NCI-H2029 (cell line): ENCODE measurements around the gene AGBL4.

Source experiments
- DNase-seq: peaks from one replicate; lab custom pipeline; 2025; lab: John Stamatoyannopoulos, UW

AGBL4 gene

GRCh38 chr1:48943826-48944225 is 1079.9 kb downstream of the AGBL4 start:
- DNase-seq: no peak

GRCh38 chr1:48943393-48943792 is 1080.4 kb downstream of the AGBL4 start:
- no peak for DNase-seq

GRCh38 chr1:48940962-48941732 is 1082.6 kb downstream of the AGBL4 start:
- no peak for DNase-seq

GRCh38 chr1:48940354-48940753 is 1083.4 kb downstream of the AGBL4 start:
- no peak for DNase-seq

GRCh38 chr1:48939828-48940227 is 1083.9 kb downstream of the AGBL4 start:
- no peak for DNase-seq

- no peak for DNase-seq
These were observed 1084.7 kb downstream of the AGBL4 start for GRCh38 chr1:48939042-48939441.

GRCh38 chr1:48937732-48938131 is 1086.0 kb downstream of the AGBL4 start:
- DNase-seq: no peak

- DNase-seq: no peak
These were observed 1087.3 kb downstream of the AGBL4 start for GRCh38 chr1:48936436-48936835.

GRCh38 chr1:48932366-48932765 is 1091.4 kb downstream of the AGBL4 start:
- DNase-seq: no peak

- no peak for DNase-seq
These were observed 1092.1 kb downstream of the AGBL4 start for GRCh38 chr1:48931506-48932192.

GRCh38 chr1:48930011-48930410 is 1093.7 kb downstream of the AGBL4 start:
- no peak for DNase-seq

GRCh38 chr1:48924099-48924498 is 1099.7 kb downstream of the AGBL4 start:
- no peak for DNase-seq

GRCh38 chr1:48923116-48923515 is 1100.6 kb downstream of the AGBL4 start:
- no peak for DNase-seq

GRCh38 chr1:48920851-48921250 is 1102.9 kb downstream of the AGBL4 start:
- DNase-seq: no peak

GRCh38 chr1:48917901-48918603 is 1105.7 kb downstream of the AGBL4 start:
- DNase-seq: peak; percentile 92

- DNase-seq: no peak
These were observed 1106.7 kb downstream of the AGBL4 start for GRCh38 chr1:48917070-48917454.

GRCh38 chr1:48916130-48917069 is 1107.4 kb downstream of the AGBL4 start:
- peak; percentile 61 for DNase-seq

- no peak for DNase-seq
These were observed 1115.1 kb downstream of the AGBL4 start for GRCh38 chr1:48908606-48909005.

- DNase-seq: no peak
These were observed 1117.0 kb downstream of the AGBL4 start for GRCh38 chr1:48906729-48907128.

- DNase-seq: no peak
These were observed 1117.6 kb downstream of the AGBL4 start for GRCh38 chr1:48906164-48906563.

GRCh38 chr1:48903291-48903690 is 1120.5 kb downstream of the AGBL4 start:
- DNase-seq: no peak

- DNase-seq: no peak
These were observed 1124.9 kb downstream of the AGBL4 start for GRCh38 chr1:48898894-48899293.
